Measurements from ENCODE around the gene TRDMT1. TPM values are rescaled to one million over a fixed set of nuclear protein-coding genes. Genes with fewer than 3 reads are reported as not detected.

TRDMT1 gene
- total RNA-seq, 5 donors from 2014 or later (not counting 1 experiment from before 2014, with no cell fraction given), result 14.1 to 22.6 (median 20.5) TPM

- ATAC-seq (replicated peaks in 1 of 4) (peak in 2 of 4 experiments; percentile 30 to 65), DNase-seq (no peak)
- peak overlapping the region; percentile 24 to 41 for H3K27ac Mint-ChIP-seq
- H3K27me3 Mint-ChIP-seq, result no peaks in the 10 kb centered on the region
- POLR2A ChIA-PET, result interaction anchor here in 1 of 2 donors (0.7 kb wide), 1 partner anchor 205 kb away, joined by 3 read pairs; no protein-coding TSS in a partner anchor
- no peaks in the 10 kb centered on the region for H3K36me3 ChIP-seq (ENCODE audit: control insufficient read depth in 2 of 2, extremely low read depth in 1 of 2, insufficient read depth in 1 of 2, low read length in 1 of 2)
- CTCF ChIA-PET, result no interaction called here
- H3K4me1 Mint-ChIP-seq, result peaks cover 19 to 26% (median 26%) of the 10 kb centered on the region in 3 donors
- peaks cover 4% of the 10 kb centered on the region for H3K36me3 Mint-ChIP-seq
- peaks cover 0 to 3% (median 0%) of the 10 kb centered on the region in 3 donors for H3K9me3 Mint-ChIP-seq
- no peaks in the 10 kb centered on the region for H3K9me3 ChIP-seq
- H3K4me3 Mint-ChIP-seq, result no peak overlapping the region
- H3K27me3 ChIP-seq (replicated peaks in 1 of 2; ENCODE audit: control insufficient read depth in 2 of 2, extremely low read depth in 1 of 2, insufficient read depth in 2 of 2, low read length in 1 of 2), result no peaks in the 10 kb centered on the region
- H3K4me1 ChIP-seq (ENCODE audit: control insufficient read depth in 1 of 2, extremely low read depth in 1 of 2, insufficient read depth in 2 of 2, low read length in 2 of 2), result peaks cover 0 to 7% of the 10 kb centered on the region in 2 experiments
- H3K27ac ChIP-seq (ENCODE audit: low read length), result no peak overlapping the region
- H3K4me3 ChIP-seq (ENCODE audit: control insufficient read depth in 1 of 2, extremely low read depth in 1 of 2, low read length in 1 of 2), result no peak overlapping the region
- no CpG with 5 or more reads among the region's 1 CpG for WGBS (ENCODE audit: insufficient coverage)
Measured at GRCh38 chr10:17141504-17142229, 59.8 kb downstream of the TRDMT1 start.

- Mint-ChIP-seq H3K4me3 (no peak overlapping the region), H3K27ac (no peak overlapping the region), H3K9me3 (peaks cover 0 to 3% (median 0%) of the 10 kb centered on the region in 3 donors), H3K36me3 (peaks cover 4% of the 10 kb centered on the region), H3K27me3 (no peaks in the 10 kb centered on the region), H3K4me1 (peaks cover 19 to 25% (median 23%) of the 10 kb centered on the region in 3 donors)
- H3K36me3 ChIP-seq (ENCODE audit: control insufficient read depth in 2 of 2, extremely low read depth in 1 of 2, insufficient read depth in 1 of 2, low read length in 1 of 2), result no peaks in the 10 kb centered on the region
- no peaks in the 10 kb centered on the region for H3K27me3 ChIP-seq (replicated peaks in 1 of 2; ENCODE audit: control insufficient read depth in 2 of 2, extremely low read depth in 1 of 2, insufficient read depth in 2 of 2, low read length in 1 of 2)
- ATAC-seq (replicated peaks in 1 of 4), result no peak
- no peak overlapping the region for H3K27ac ChIP-seq (ENCODE audit: low read length)
- CTCF ChIA-PET, result no interaction called here
- no peak for DNase-seq
- no peak overlapping the region for H3K4me3 ChIP-seq (ENCODE audit: control insufficient read depth in 1 of 2, extremely low read depth in 1 of 2, low read length in 1 of 2)
- POLR2A ChIA-PET, result interaction anchor here in 1 of 2 donors (0.8 kb wide), 1 partner anchor 86 kb away, joined by 4 read pairs; no protein-coding TSS in a partner anchor
- no peaks in the 10 kb centered on the region for H3K9me3 ChIP-seq
- H3K4me1 ChIP-seq (ENCODE audit: control insufficient read depth in 1 of 2, extremely low read depth in 1 of 2, insufficient read depth in 2 of 2, low read length in 2 of 2), result peaks cover 0 to 7% of the 10 kb centered on the region in 2 experiments
Measured at GRCh38 chr10:17140386-17140761, 61.1 kb downstream of the TRDMT1 start.

- Mint-ChIP-seq H3K27me3 (no peaks in the 10 kb centered on the region), H3K36me3 (peaks cover 1% of the 10 kb centered on the region), H3K9me3 (peaks cover 0 to 3% (median 0%) of the 10 kb centered on the region in 3 donors), H3K4me3 (no peak overlapping the region), H3K4me1 (peaks cover 10 to 16% (median 12%) of the 10 kb centered on the region in 3 donors), H3K27ac (no peak overlapping the region)
- ChIA-PET CTCF (interaction anchor here in 1 of 2 donors (0.7 kb wide), 1 partner anchor 296 kb away, joined by 3 read pairs; no protein-coding TSS in a partner anchor), POLR2A (no interaction called here)
- H3K4me1 ChIP-seq (ENCODE audit: control insufficient read depth in 1 of 2, extremely low read depth in 1 of 2, insufficient read depth in 2 of 2, low read length in 2 of 2), result peaks cover 0 to 7% of the 10 kb centered on the region in 2 experiments
- no peaks in the 10 kb centered on the region for H3K36me3 ChIP-seq (ENCODE audit: control insufficient read depth in 2 of 2, extremely low read depth in 1 of 2, insufficient read depth in 1 of 2, low read length in 1 of 2)
- no peaks in the 10 kb centered on the region for H3K9me3 ChIP-seq
- H3K27ac ChIP-seq (ENCODE audit: low read length), result no peak overlapping the region
- H3K27me3 ChIP-seq (replicated peaks in 1 of 2; ENCODE audit: control insufficient read depth in 2 of 2, extremely low read depth in 1 of 2, insufficient read depth in 2 of 2, low read length in 1 of 2), result no peaks in the 10 kb centered on the region
- no peak for ATAC-seq (replicated peaks in 1 of 4)
- no CpG with 5 or more reads among the region's 5 CpGs for WGBS (ENCODE audit: insufficient coverage)
- no peak overlapping the region for H3K4me3 ChIP-seq (ENCODE audit: control insufficient read depth in 1 of 2, extremely low read depth in 1 of 2, low read length in 1 of 2)
- DNase-seq, result no peak
Measured at GRCh38 chr10:17138460-17139042, 62.9 kb downstream of the TRDMT1 start.

- ChIA-PET POLR2A (no interaction called here), CTCF (interaction anchor here in 1 of 2 donors (0.6 to 1.0 kb wide), 2 partner anchors 22 to 80 kb away, joined by 3 read pairs; no protein-coding TSS in a partner anchor)
- H3K27ac ChIP-seq (ENCODE audit: low read length), result no peak overlapping the region
- Mint-ChIP-seq H3K9me3 (no peaks in the 10 kb centered on the region), H3K27ac (no peak overlapping the region), H3K4me1 (peaks cover 0 to 7% (median 0%) of the 10 kb centered on the region in 3 donors), H3K4me3 (no peak overlapping the region), H3K27me3 (no peaks in the 10 kb centered on the region), H3K36me3 (peaks cover 3% of the 10 kb centered on the region)
- no peak for DNase-seq
- H3K27me3 ChIP-seq (replicated peaks in 1 of 2; ENCODE audit: control insufficient read depth in 2 of 2, extremely low read depth in 1 of 2, insufficient read depth in 2 of 2, low read length in 1 of 2), result no peaks in the 10 kb centered on the region
- ATAC-seq (replicated peaks in 1 of 4), result no peak
- H3K4me1 ChIP-seq (ENCODE audit: control insufficient read depth in 1 of 2, extremely low read depth in 1 of 2, insufficient read depth in 2 of 2, low read length in 2 of 2), result no peaks in the 10 kb centered on the region
- no peak overlapping the region for H3K4me3 ChIP-seq (ENCODE audit: control insufficient read depth in 1 of 2, extremely low read depth in 1 of 2, low read length in 1 of 2)
- no peaks in the 10 kb centered on the region for H3K36me3 ChIP-seq (ENCODE audit: control insufficient read depth in 2 of 2, extremely low read depth in 1 of 2, insufficient read depth in 1 of 2, low read length in 1 of 2)
- H3K9me3 ChIP-seq, result no peaks in the 10 kb centered on the region
Measured at GRCh38 chr10:17134737-17135260, 66.7 kb downstream of the TRDMT1 start.

- Histone ChIP-seq H3K4me1 (ENCODE audit: control insufficient read depth in 1 of 2, extremely low read depth in 1 of 2, insufficient read depth in 2 of 2, low read length in 2 of 2) (no peaks in the 10 kb centered on the region), H3K36me3 (ENCODE audit: control insufficient read depth in 2 of 2, extremely low read depth in 1 of 2, insufficient read depth in 1 of 2, low read length in 1 of 2) (no peaks in the 10 kb centered on the region), H3K9me3 (no peaks in the 10 kb centered on the region), H3K27me3 (replicated peaks in 1 of 2; ENCODE audit: control insufficient read depth in 2 of 2, extremely low read depth in 1 of 2, insufficient read depth in 2 of 2, low read length in 1 of 2) (no peaks in the 10 kb centered on the region), H3K27ac (ENCODE audit: low read length) (no peak overlapping the region), H3K4me3 (ENCODE audit: control insufficient read depth in 1 of 2, extremely low read depth in 1 of 2, low read length in 1 of 2) (no peak overlapping the region)
- no peaks in the 10 kb centered on the region for H3K9me3 Mint-ChIP-seq
- H3K4me1 Mint-ChIP-seq, result peaks cover 0 to 7% (median 0%) of the 10 kb centered on the region in 3 donors
- ATAC-seq (replicated peaks in 1 of 4) (no peak), DNase-seq (no peak)
- POLR2A ChIA-PET, result no interaction called here
- H3K36me3 Mint-ChIP-seq, result peaks cover 3% of the 10 kb centered on the region
- no peak overlapping the region for H3K4me3 Mint-ChIP-seq
- CTCF ChIA-PET, result interaction anchor here in 1 of 2 donors (0.6 to 1.0 kb wide), 2 partner anchors 22 to 80 kb away, joined by 3 read pairs; no protein-coding TSS in a partner anchor
- no peak overlapping the region for H3K27ac Mint-ChIP-seq
- WGBS (ENCODE audit: insufficient coverage), result no CpG with 5 or more reads among the region's 2 CpGs
- no peaks in the 10 kb centered on the region for H3K27me3 Mint-ChIP-seq
Measured at GRCh38 chr10:17134282-17134681, 67.2 kb downstream of the TRDMT1 start.

GRCh38 chr10:17129741-17130140, 71.7 kb downstream of the TRDMT1 start, which contains the start of gene CUBN:
TSS of gene CUBN (minus strand) at chr10:17129811. CDS start at chr10:17129765, 46 bp downstream.
- Histone ChIP-seq H3K36me3 (ENCODE audit: control insufficient read depth in 2 of 2, extremely low read depth in 1 of 2, insufficient read depth in 1 of 2, low read length in 1 of 2) (no peaks in the 10 kb centered on the region), H3K9me3 (no peaks in the 10 kb centered on the region), H3K27me3 (replicated peaks in 1 of 2; ENCODE audit: control insufficient read depth in 2 of 2, extremely low read depth in 1 of 2, insufficient read depth in 2 of 2, low read length in 1 of 2) (no peaks in the 10 kb centered on the region), H3K4me3 (ENCODE audit: control insufficient read depth in 1 of 2, extremely low read depth in 1 of 2, low read length in 1 of 2) (no peak within 1 kb of the TSS), H3K27ac (ENCODE audit: low read length) (no peak within 1 kb of the TSS), H3K4me1 (ENCODE audit: control insufficient read depth in 1 of 2, extremely low read depth in 1 of 2, insufficient read depth in 2 of 2, low read length in 2 of 2) (no peaks in the 10 kb centered on the region)
- Mint-ChIP-seq H3K4me3 (no peak within 1 kb of the TSS), H3K4me1 (peaks cover 0 to 5% (median 0%) of the 10 kb centered on the region in 3 donors), H3K27me3 (no peaks in the 10 kb centered on the region), H3K36me3 (peaks cover 15% of the 10 kb centered on the region), H3K27ac (no peak within 1 kb of the TSS), H3K9me3 (no peaks in the 10 kb centered on the region)
- CTCF ChIA-PET, result no interaction called here
- POLR2A ChIA-PET, result no interaction called here
- no peak for ATAC-seq (replicated peaks in 1 of 4)
- WGBS (ENCODE audit: insufficient coverage), result no CpG with 5 or more reads among the region's 1 CpG
- no peak for DNase-seq

Data from T-cell (primary cell).